Heart right ventricle (tissue), 16 donors: ENCODE results near the gene AACS. TPM values are rescaled to one million over a fixed set of nuclear protein-coding genes. Genes with fewer than 3 reads are reported as not detected.
A peak's percentile ranks its signal among the peaks of the same experiment; 100 is the strongest.

ENCODE experiments used
- ATAC-seq, 8 donors: fragments of 200-7000 bp; cut with Tn5 transposase; one replicate each; pipeline ENCODE4 v1.9.1; 2020; ENCODE audit warnings: mild to moderate bottlenecking in 8 of 8, moderate library complexity in 8 of 8, moderate number of reproducible peaks in 1 of 8
- DNase-seq, 2 donors: peaks; one replicate each; pipeline ENCODE4 v3.0.0-alpha.2; 2020
- H3K27ac ChIP-seq, 10 donors: fragments of 200-600 bp; sonication (generic) in 2 of 10; one replicate each; pipeline versions ENCODE4 v1.5.0 to v1.8.0; 2020 to 2022; ENCODE audit warnings: mild to moderate bottlenecking in 3 of 10
- H3K27me3 ChIP-seq, 7 donors: fragments of 200-600 bp; one replicate each; pipeline ENCODE4 v1.8.0; 2021 to 2022; ENCODE audit warnings: mild to moderate bottlenecking in 2 of 7
- H3K36me3 ChIP-seq, 9 donors: fragments of 200-600 bp; sonication (generic) in 1 of 9; one replicate each; pipeline versions ENCODE4 v1.5.0 to v1.8.0; 2020 to 2022; ENCODE audit warnings: mild to moderate bottlenecking in 2 of 9
- H3K4me1 ChIP-seq, 9 donors: fragments of 200-600 bp; sonication (generic) in 1 of 9; one replicate each; pipeline versions ENCODE4 v1.5.0 to v1.8.0; 2020 to 2022; ENCODE audit warnings: mild to moderate bottlenecking in 4 of 9
- H3K4me3 ChIP-seq, 10 donors: fragments of 200-600 bp; sonication (generic) in 2 of 10; one replicate each; pipeline versions ENCODE4 v1.5.0 to v1.8.0; 2020 to 2022; ENCODE audit warnings: mild to moderate bottlenecking in 7 of 10, moderate library complexity in 2 of 10
- H3K9me3 ChIP-seq, 11 donors: fragments of 200-600 bp in 10 of 11; sonication (generic) in 2 of 11; one replicate each; pipeline versions ENCODE4 v1.5.0 to v1.8.0; 2013 to 2022; ENCODE audit warnings: mild to moderate bottlenecking in 2 of 11, control low read depth in 1 of 11, moderate library complexity in 1 of 11
- WGBS, 2 donors: extraction: QIAGEN DNeasy Blood & Tissue Kit; methylation state at CpG; one replicate each; pipeline ENCODE4 v1.1.7; 2013; ENCODE audit warnings: inconsistent platforms in 1 of 2; 5-methylcytosine and 5-hydroxymethylcytosine counted together
- intact Hi-C, 10 donors: fragments of 100-400 bp; cut with DNase I; formaldehyde crosslinking; loops; one replicate each; pipeline versions ENCODE4 v1.11.1 to v1.14.2; 2022
- polyA plus RNA-seq, 2 donors: library from polyadenylated mRNA; stranded (reverse); fragments of 200-250 nt; gene quantifications; one replicate each; pipeline ENCODE4 v1.2.3, GENCODE V29; 2013
- total RNA-seq, 10 donors: library from RNA; stranded (reverse); fragmentation: NEBNext Ultra II Directional in 3 of 10; extraction: Animal tissue kit (Norgen Biotek cat#: 25700) in 3 of 10; gene quantifications; one replicate each; pipeline versions ENCODE4 v1.2.1 to v1.2.4, GENCODE V29; 2021 to 2023
- TF ChIP-seq, protein P1 (sequence below), 9 donors: fragments of 200-600 bp; sonication (generic) in 2 of 9; IDR thresholded peaks; one replicate each; pipeline versions ENCODE4 v1.5.0 to v1.8.0; 2021 to 2022; ENCODE audit warnings: antibody characterized with exemption in 9 of 9, mild to moderate bottlenecking in 5 of 9, moderate library complexity in 1 of 9
- donor health status: Arrhythmogenic right ventricular cardiomyopathy.
- donor health status: ischemic (EF 13 %, LVEDD 7.1; RV severe dilation, severe dysfunction).
- donor health status: healthy with polysubstance abuse.
- donor health status: DM: no; HTN: yes; CAD: no.
- donor health status: DM: no; HTN: no; CAD: no.
- donor health status: ischemic (EF 25% LVEDD 6.9; RV normal size, moderate dysfunction).
- donor health status: ischemic (EF 25% LVEDD 5.7; RV mildly dilated, moderate dysfunction).
- donor health status: healthy.
- donor health status: DM: yes; HTN: yes; CAD: no.
- donor health status: Ischemic cardiomyopathy.
- donor health status: ischemic (EF 35%, LVEDD 5.7; RV mildly dilated, moderate dysfunction).
- donor health status: nonischemic (EF 11% LVEDD 7.7; RV severe dilation, severe dysfunction).
- donor health status: DM: yes; HTN: yes; CAD: no.
- donor health status: PGD.
- donor health status: ischemic (EF 29% LVEDD 5.4; RV normal size, mild dysfunction).
- donor health status: nonischemic (EF 23%, LVEDD 6.1; RV moderate dilation, normal function).

The AACS gene
- total and polyA plus RNA-seq, 12 donors: 8.5 to 19.4 (median 12.1) TPM

DNA sequence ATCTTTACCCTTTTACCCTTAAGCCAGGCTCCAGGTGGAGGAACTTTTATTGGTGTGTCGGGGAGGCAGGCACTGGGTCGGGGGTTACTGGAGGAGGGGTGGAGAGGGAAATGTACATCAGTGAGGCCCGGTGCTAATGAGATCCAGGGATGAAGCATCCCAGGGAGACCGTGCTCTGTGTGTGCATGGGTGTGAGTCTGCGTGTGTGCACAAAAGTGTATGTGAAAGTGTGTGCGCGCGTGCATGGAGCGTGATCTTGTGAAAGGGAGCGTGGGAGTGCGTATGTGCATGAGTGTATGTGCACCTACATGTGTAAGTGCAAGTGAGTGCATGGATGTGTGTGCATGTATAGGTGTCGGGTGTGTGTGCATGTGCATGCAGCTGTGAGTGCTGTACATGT is 55.3 kb downstream of the AACS start:
- peaks cover 0 to 3% (median 0%) of the 10 kb centered on the region in 9 donors for H3K4me1 ChIP-seq
- no peaks in the 10 kb centered on the region for H3K27me3 ChIP-seq
- no peak for DNase-seq
- ATAC-seq: peak in 1 of 8 donors; percentile 16
- H3K9me3 ChIP-seq: no peaks in the 10 kb centered on the region
- 92 to 93% methylated on average over 12 of the region's 12 CpGs for WGBS, 2 donors
- H3K4me3 ChIP-seq: no peak overlapping the region
- H3K36me3 ChIP-seq: peaks cover 0 to 56% (median 0%) of the 10 kb centered on the region in 9 donors
- no peak overlapping the region for H3K27ac ChIP-seq
- intact Hi-C loops: no loop called here
- TF ChIP-seq, protein P1, sequence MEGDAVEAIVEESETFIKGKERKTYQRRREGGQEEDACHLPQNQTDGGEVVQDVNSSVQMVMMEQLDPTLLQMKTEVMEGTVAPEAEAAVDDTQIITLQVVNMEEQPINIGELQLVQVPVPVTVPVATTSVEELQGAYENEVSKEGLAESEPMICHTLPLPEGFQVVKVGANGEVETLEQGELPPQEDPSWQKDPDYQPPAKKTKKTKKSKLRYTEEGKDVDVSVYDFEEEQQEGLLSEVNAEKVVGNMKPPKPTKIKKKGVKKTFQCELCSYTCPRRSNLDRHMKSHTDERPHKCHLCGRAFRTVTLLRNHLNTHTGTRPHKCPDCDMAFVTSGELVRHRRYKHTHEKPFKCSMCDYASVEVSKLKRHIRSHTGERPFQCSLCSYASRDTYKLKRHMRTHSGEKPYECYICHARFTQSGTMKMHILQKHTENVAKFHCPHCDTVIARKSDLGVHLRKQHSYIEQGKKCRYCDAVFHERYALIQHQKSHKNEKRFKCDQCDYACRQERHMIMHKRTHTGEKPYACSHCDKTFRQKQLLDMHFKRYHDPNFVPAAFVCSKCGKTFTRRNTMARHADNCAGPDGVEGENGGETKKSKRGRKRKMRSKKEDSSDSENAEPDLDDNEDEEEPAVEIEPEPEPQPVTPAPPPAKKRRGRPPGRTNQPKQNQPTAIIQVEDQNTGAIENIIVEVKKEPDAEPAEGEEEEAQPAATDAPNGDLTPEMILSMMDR (IDR thresholded peaks at IDR 0.05): no peak

DNA sequence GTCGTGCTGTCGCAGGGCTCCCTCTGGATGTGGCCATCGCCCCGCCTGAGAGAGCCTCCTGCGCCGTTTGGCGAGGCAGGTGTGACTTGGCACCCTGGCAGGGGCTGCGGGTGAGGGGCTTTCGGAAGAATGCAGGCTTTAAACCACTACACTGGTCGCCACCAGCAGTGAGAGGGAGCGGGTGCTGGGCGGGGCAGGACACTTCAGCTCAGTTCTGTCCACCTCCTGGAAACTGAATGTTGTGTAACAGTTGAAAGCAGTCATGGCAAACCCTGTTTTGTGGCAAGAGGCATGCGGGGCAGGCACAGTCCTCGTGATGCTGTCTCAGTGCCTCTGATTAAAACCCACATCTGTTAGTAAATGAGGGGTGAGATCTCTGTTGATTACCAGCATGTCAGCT is 55.9 kb downstream of the AACS start:
- WGBS, 2 donors: 93 to 97% methylated on average over 14 of the region's 14 CpGs
- peaks cover 0 to 3% (median 0%) of the 10 kb centered on the region in 9 donors for H3K4me1 ChIP-seq
- no peaks in the 10 kb centered on the region for H3K27me3 ChIP-seq
- TF ChIP-seq, protein P1 (IDR thresholded peaks at IDR 0.05): no peak
- H3K4me3 ChIP-seq: no peak overlapping the region
- peak in 2 of 8 donors; percentile 12 to 24 for ATAC-seq
- H3K36me3 ChIP-seq: peaks cover 0 to 55% (median 0%) of the 10 kb centered on the region in 9 donors
- no peak for DNase-seq
- no peak overlapping the region for H3K27ac ChIP-seq
- intact Hi-C loops: no loop called here
- no peaks in the 10 kb centered on the region for H3K9me3 ChIP-seq

DNA sequence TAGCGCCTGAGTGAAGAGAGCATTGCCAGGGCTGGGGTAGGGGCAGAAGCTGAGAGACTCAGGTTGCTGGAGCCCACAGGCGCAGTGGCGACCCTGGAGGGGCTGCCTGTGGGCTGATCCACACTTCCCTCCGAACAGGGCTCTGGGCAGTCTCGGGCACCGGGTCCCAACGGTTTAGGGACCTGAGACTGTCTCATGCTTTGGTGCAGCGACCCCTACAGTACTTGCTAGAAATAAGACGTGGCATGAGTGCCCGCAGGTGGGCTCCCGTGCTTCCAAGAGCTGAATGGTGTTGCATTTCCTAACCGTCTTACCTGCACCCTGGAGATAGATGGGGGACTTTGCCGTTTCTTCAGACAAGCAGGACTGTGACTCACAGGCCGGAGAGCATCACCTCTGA is 57.4 kb downstream of the AACS start:
- Histone ChIP-seq H3K4me1 (peaks cover 0 to 3% (median 0%) of the 10 kb centered on the region in 9 donors), H3K9me3 (no peaks in the 10 kb centered on the region), H3K4me3 (no peak overlapping the region), H3K27me3 (no peaks in the 10 kb centered on the region), H3K27ac (no peak overlapping the region), H3K36me3 (peaks cover 0 to 51% (median 0%) of the 10 kb centered on the region in 9 donors)
- intact Hi-C loops: no loop called here
- TF ChIP-seq, protein P1 (IDR thresholded peaks at IDR 0.05): no peak
- DNase-seq (no peak), ATAC-seq (no peak)
- 91% methylated on average over 14 of the region's 14 CpGs for WGBS, 2 donors

DNA sequence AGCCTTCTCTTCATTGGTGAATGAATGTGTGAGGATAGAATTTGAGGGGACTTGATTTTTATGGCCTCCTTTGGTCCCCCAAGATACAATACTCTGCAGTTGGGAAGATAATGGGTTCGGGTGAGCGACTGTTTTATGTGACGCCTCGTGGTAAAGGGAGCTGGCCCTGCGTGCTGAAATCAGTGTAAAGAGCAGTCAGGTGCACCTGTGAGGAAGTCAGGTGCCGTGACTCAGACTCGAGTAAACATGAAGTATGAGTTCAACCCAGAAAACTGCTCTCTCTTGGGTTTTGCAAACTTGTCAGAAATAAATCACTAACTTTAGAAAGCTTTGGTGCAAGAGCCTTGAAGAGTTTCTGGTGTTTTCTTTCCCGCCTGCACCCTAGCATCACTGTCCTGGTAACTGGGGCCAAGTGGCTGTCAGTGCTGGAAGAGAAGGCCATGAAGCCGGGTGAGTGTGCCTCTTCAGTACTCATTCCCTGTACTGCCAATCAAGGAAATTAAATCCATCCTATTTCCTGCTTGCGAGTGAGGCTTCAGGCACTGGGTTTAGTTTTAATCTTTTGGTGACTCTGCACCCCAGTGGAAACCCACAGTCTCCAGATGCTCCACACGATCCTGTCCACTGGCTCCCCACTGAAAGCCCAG is 59.2 kb downstream of the AACS start:
- ATAC-seq (no peak), DNase-seq (no peak)
- Histone ChIP-seq H3K27ac (no peak overlapping the region), H3K9me3 (no peaks in the 10 kb centered on the region), H3K27me3 (no peaks in the 10 kb centered on the region), H3K4me1 (peaks cover 0 to 14% (median 4%) of the 10 kb centered on the region in 9 donors), H3K36me3 (peaks cover 0 to 49% (median 0%) of the 10 kb centered on the region in 9 donors), H3K4me3 (no peak overlapping the region)
- TF ChIP-seq, protein P1 (IDR thresholded peaks at IDR 0.05): no peak
- 90 to 94% methylated on average over 11 of the region's 11 CpGs for WGBS, 2 donors
- intact Hi-C loops: no loop called here
